Neural progenitor cell (in vitro differentiated cells): Measurements from ENCODE around the gene DCLK2. TPM values are rescaled to one million over a fixed set of nuclear protein-coding genes. Genes with fewer than 3 reads are reported as not detected.

Experiments used
- DNase-seq: peaks from one replicate; pipeline ENCODE4 v3.0.0-alpha.2; 2016; ENCODE audit warnings: low spot score
- H2AFZ ChIP-seq: fragments of 200-600 bp; sonication (generic); replicated peaks from 2 replicates; pipeline ENCODE4 v1.6.1; 2016; ENCODE audit warnings: antibody characterized with exemption
- H3F3A ChIP-seq: fragments of 200-600 bp; sonication (generic); 2 replicates; pipeline ENCODE4 v1.6.1; 2016; ENCODE audit warnings: antibody characterized with exemption, low read depth
- H3K27ac ChIP-seq: fragments of 200-600 bp; sonication (generic); 2 replicates; pipeline ENCODE4 v1.5.1; 2016; ENCODE audit warnings: mild to moderate bottlenecking
- H3K27me3 ChIP-seq: fragments of 200-600 bp; sonication (generic); 2 replicates; pipeline ENCODE4 v1.6.1; 2016; ENCODE audit warnings: mild to moderate bottlenecking, moderate library complexity
- H3K36me3 ChIP-seq: fragments of 200-600 bp; sonication (generic); 2 replicates; pipeline ENCODE4 v1.5.1; 2016
- H3K4me1 ChIP-seq: fragments of 200-600 bp; sonication (generic); 2 replicates; pipeline ENCODE4 v1.6.1; 2016; ENCODE audit warnings: mixed run types
- H3K4me2 ChIP-seq: fragments of 200-600 bp; sonication (generic); 2 replicates; pipeline ENCODE4 v1.6.1; 2016
- H3K4me3 ChIP-seq: fragments of 200-600 bp; sonication (generic); 2 replicates; pipeline ENCODE4 v1.5.1; 2016
- H3K79me2 ChIP-seq: fragments of 200-600 bp; sonication (generic); 2 replicates; pipeline ENCODE4 v1.6.1; 2016; ENCODE audit warnings: low read depth
- H3K9ac ChIP-seq: fragments of 200-600 bp; sonication (generic); 2 replicates; pipeline ENCODE4 v1.6.1; 2016
- H3K9me3 ChIP-seq: fragments of 200-600 bp; sonication (generic); 2 replicates; pipeline ENCODE4 v1.5.1; 2016; ENCODE audit warnings: low read depth
- H4K20me1 ChIP-seq: fragments of 200-600 bp; sonication (generic); 2 replicates; pipeline ENCODE4 v1.6.1; 2016; ENCODE audit warnings: low read depth
- H3K27ac Mint-ChIP-seq: 3 replicates; pipeline ENCODE4 v1.8.0; 2021; ENCODE audit warnings: mixed read lengths
- H3K27me3 Mint-ChIP-seq: 2 replicates; pipeline ENCODE4 v1.8.0; 2022; ENCODE audit warnings: low read depth, mild to moderate bottlenecking, inconsistent platforms, moderate library complexity, mixed read lengths; ENCODE audit not compliant: insufficient read depth
- H3K36me3 Mint-ChIP-seq: 3 replicates; pipeline ENCODE4 v1.8.0; 2021; ENCODE audit warnings: mixed read lengths
- H3K4me1 Mint-ChIP-seq: 3 replicates; pipeline ENCODE4 v1.8.0; 2021; ENCODE audit warnings: mixed read lengths
- H3K4me3 Mint-ChIP-seq: 3 replicates; pipeline ENCODE4 v1.8.0; 2021; ENCODE audit warnings: mild to moderate bottlenecking, moderate library complexity, mixed read lengths
- H3K9me3 Mint-ChIP-seq: 3 replicates; pipeline ENCODE4 v1.8.0; 2020; ENCODE audit warnings: mixed read lengths
- CTCF ChIP-seq: fragments of 200-600 bp; sonication (generic); IDR thresholded peaks from 2 replicates; pipeline ENCODE4 v1.5.1; 2017; ENCODE audit warnings: antibody characterized with exemption, mild to moderate bottlenecking
- EZH2 ChIP-seq: fragments of 200-600 bp; sonication (generic); IDR thresholded peaks from 2 replicates; pipeline ENCODE4 v1.6.1; 2017; ENCODE audit warnings: antibody characterized with exemption, mild to moderate bottlenecking, moderate library complexity
- EZH2phosphoT487 ChIP-seq: fragments of 200-600 bp; sonication (generic); IDR thresholded peaks from 2 replicates; pipeline ENCODE4 v1.6.1; 2017; ENCODE audit warnings: antibody characterized with exemption
- total RNA-seq: library from RNA; depleted of rRNA; stranded (reverse); fragments of >200 nt; gene quantifications from 2 replicates; pipeline ENCODE4 v1.2.3, GENCODE V29; 2015; ENCODE audit warnings: low replicate concordance

The DCLK2 gene
- total RNA-seq, 1 donor from 2014 or later: 11.7 TPM

GRCh38 chr4:150155391-150155790, 77.1 kb downstream of the DCLK2 start:
- no peak for TF ChIP-seq EZH2phosphoT487
- TF ChIP-seq EZH2: no peak
- no peak for TF ChIP-seq CTCF

GRCh38 chr4:150156543-150156942, 78.3 kb downstream of the DCLK2 start:
- Histone ChIP-seq H2AFZ (no peak overlapping the region), H3K27ac (no peak overlapping the region), H3K79me2 (no peaks in the 10 kb centered on the region), H3K4me2 (no peak overlapping the region), H3K36me3 (no peaks in the 10 kb centered on the region), H3F3A (no peaks in the 10 kb centered on the region), H3K27me3 (no peaks in the 10 kb centered on the region), H3K9me3 (no peaks in the 10 kb centered on the region), H3K4me3 (no peak overlapping the region), H3K9ac (no peak overlapping the region), H3K4me1 (no peaks in the 10 kb centered on the region), H4K20me1 (no peaks in the 10 kb centered on the region)
- H3K27me3 Mint-ChIP-seq: peaks cover 4% of the 10 kb centered on the region
- H3K9me3 Mint-ChIP-seq: no peaks in the 10 kb centered on the region
- DNase-seq: no peak
- H3K36me3 Mint-ChIP-seq: peaks cover 3% of the 10 kb centered on the region
- H3K4me1 Mint-ChIP-seq: peaks cover 18% of the 10 kb centered on the region
- no peak overlapping the region for H3K27ac Mint-ChIP-seq
- TF ChIP-seq EZH2phosphoT487 (no peak), EZH2 (no peak)
- no peak overlapping the region for H3K4me3 Mint-ChIP-seq

More at GRCh38 chr4:150155391-150155790, 77.1 kb downstream of the DCLK2 start:
- Mint-ChIP-seq H3K4me3 (no peak overlapping the region), H3K4me1 (peaks cover 18% of the 10 kb centered on the region), H3K27ac (no peak overlapping the region), H3K9me3 (no peaks in the 10 kb centered on the region), H3K27me3 (peaks cover 4% of the 10 kb centered on the region), H3K36me3 (peaks cover 3% of the 10 kb centered on the region)
- H2AFZ ChIP-seq: no peak overlapping the region
- H3K9ac ChIP-seq: no peak overlapping the region
- H3K4me3 ChIP-seq: no peak overlapping the region
- H3K36me3 ChIP-seq: no peaks in the 10 kb centered on the region
- no peaks in the 10 kb centered on the region for H3K27me3 ChIP-seq
- peaks cover 6% of the 10 kb centered on the region for H3K4me1 ChIP-seq
- H3K79me2 ChIP-seq: no peaks in the 10 kb centered on the region
- no peak overlapping the region for H3K27ac ChIP-seq
- H3K4me2 ChIP-seq: no peak overlapping the region
- no peaks in the 10 kb centered on the region for H3F3A ChIP-seq
- H4K20me1 ChIP-seq: no peaks in the 10 kb centered on the region
- no peaks in the 10 kb centered on the region for H3K9me3 ChIP-seq
- DNase-seq: no peak

GRCh38 chr4:150158041-150158440, 79.8 kb downstream of the DCLK2 start:
- H3K27ac Mint-ChIP-seq: no peak overlapping the region
- no peak overlapping the region for H3K9ac ChIP-seq
- H3K4me3 Mint-ChIP-seq: no peak overlapping the region
- no peaks in the 10 kb centered on the region for H3K79me2 ChIP-seq
- H3F3A ChIP-seq: no peaks in the 10 kb centered on the region
- H3K27me3 Mint-ChIP-seq: peaks cover 4% of the 10 kb centered on the region
- peaks cover 14% of the 10 kb centered on the region for H3K4me1 Mint-ChIP-seq
- H3K27me3 ChIP-seq: no peaks in the 10 kb centered on the region
- DNase-seq: no peak
- no peak overlapping the region for H3K4me3 ChIP-seq
- H3K9me3 ChIP-seq: no peaks in the 10 kb centered on the region
- H3K9me3 Mint-ChIP-seq: no peaks in the 10 kb centered on the region
- no peak overlapping the region for H3K27ac ChIP-seq
- no peaks in the 10 kb centered on the region for H3K4me1 ChIP-seq
- H3K36me3 ChIP-seq: no peaks in the 10 kb centered on the region
- no peak overlapping the region for H3K4me2 ChIP-seq
- no peak for TF ChIP-seq EZH2phosphoT487
- no peak for TF ChIP-seq EZH2
- TF ChIP-seq CTCF: no peak
- peaks cover 5% of the 10 kb centered on the region for H3K36me3 Mint-ChIP-seq
- no peaks in the 10 kb centered on the region for H4K20me1 ChIP-seq
- H2AFZ ChIP-seq: no peak overlapping the region

GRCh38 chr4:150160473-150160872, 82.2 kb downstream of the DCLK2 start:
- no peaks in the 10 kb centered on the region for H3K36me3 ChIP-seq
- no peak for TF ChIP-seq EZH2
- TF ChIP-seq CTCF: no peak
- no peak for TF ChIP-seq EZH2phosphoT487
- no peak overlapping the region for H3K27ac Mint-ChIP-seq
- H3K9me3 ChIP-seq: no peaks in the 10 kb centered on the region
- H3K27me3 ChIP-seq: no peaks in the 10 kb centered on the region
- peaks cover 2% of the 10 kb centered on the region for H3K27me3 Mint-ChIP-seq
- no peak overlapping the region for H3K9ac ChIP-seq
- peaks cover 12% of the 10 kb centered on the region for H3K36me3 Mint-ChIP-seq
- H3K4me3 ChIP-seq: no peak overlapping the region
- H2AFZ ChIP-seq: no peak overlapping the region
- H3K4me2 ChIP-seq: no peak overlapping the region
- H3F3A ChIP-seq: no peaks in the 10 kb centered on the region
- no peaks in the 10 kb centered on the region for H3K4me1 ChIP-seq
- no peak overlapping the region for H3K27ac ChIP-seq
- no peak for DNase-seq
- H3K4me3 Mint-ChIP-seq: no peak overlapping the region
- H3K9me3 Mint-ChIP-seq: no peaks in the 10 kb centered on the region
- H3K4me1 Mint-ChIP-seq: peaks cover 10% of the 10 kb centered on the region
- H3K79me2 ChIP-seq: no peaks in the 10 kb centered on the region
- H4K20me1 ChIP-seq: no peaks in the 10 kb centered on the region
